Measurements from ENCODE around the gene C5orf24. TPM values are rescaled to one million over a fixed set of nuclear protein-coding genes. Genes with fewer than 3 reads are reported as not detected.
"Not testable (repeated sequence)": the region's sequence is repeated elsewhere in the genome, so short reads cannot be mapped to it uniquely, and the experiment has no call there.

Gene C5orf24
- total RNA-seq, 1 experiment from 2014 or later, result 18.2 TPM

DNA sequence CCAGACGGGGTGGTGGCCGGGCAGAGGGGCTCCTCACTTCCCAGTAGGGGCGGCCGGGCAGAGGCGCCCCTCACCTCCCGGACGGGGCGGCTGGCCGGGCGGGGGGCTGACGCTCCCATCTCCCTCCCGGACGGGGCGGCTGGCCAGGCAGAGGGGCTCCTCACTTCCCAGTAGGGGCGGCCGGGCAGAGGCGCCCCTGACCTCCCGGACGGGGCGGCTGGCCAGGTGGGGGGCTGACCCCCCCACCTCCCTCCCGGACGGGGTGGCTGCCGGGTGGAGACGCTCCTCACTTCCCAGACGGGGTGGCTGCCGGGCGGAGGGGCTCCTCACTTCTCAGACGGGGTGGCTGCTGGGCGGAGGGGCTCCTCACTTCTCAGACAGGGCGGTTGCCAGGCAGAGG, 35.9 kb downstream of the C5orf24 start:
- POLR2A ChIA-PET (ENCODE audit: unreplicated experiment); CTCF ChIA-PET; H3K4me1 ChIP-seq (ENCODE audit: insufficient read depth, low read length); DNase-seq; H3K36me3 ChIP-seq (ENCODE audit: low read depth, low read length); H3K27me3 ChIP-seq (ENCODE audit: low read length); ATAC-seq; BruUV-seq (replicated peaks); H3K4me2 ChIP-seq (ENCODE audit: low read length); H3F3A ChIP-seq (ENCODE audit: low read length, unreplicated experiment); intact Hi-C loops (cut with micrococcal nuclease); H3K9me3 ChIP-seq (ENCODE audit: low read length); H2AFZ ChIP-seq (ENCODE audit: low read length); H4K20me1 ChIP-seq (ENCODE audit: low read length); H3K79me2 ChIP-seq (ENCODE audit: low read length); H3K4me3 ChIP-seq (ENCODE audit: low read length); H3K9me2 ChIP-seq (replicated peaks; ENCODE audit: low read length); H3K27ac ChIP-seq (ENCODE audit: low read length); H3K9ac ChIP-seq (ENCODE audit: low read length): not testable (repeated sequence)

DNA sequence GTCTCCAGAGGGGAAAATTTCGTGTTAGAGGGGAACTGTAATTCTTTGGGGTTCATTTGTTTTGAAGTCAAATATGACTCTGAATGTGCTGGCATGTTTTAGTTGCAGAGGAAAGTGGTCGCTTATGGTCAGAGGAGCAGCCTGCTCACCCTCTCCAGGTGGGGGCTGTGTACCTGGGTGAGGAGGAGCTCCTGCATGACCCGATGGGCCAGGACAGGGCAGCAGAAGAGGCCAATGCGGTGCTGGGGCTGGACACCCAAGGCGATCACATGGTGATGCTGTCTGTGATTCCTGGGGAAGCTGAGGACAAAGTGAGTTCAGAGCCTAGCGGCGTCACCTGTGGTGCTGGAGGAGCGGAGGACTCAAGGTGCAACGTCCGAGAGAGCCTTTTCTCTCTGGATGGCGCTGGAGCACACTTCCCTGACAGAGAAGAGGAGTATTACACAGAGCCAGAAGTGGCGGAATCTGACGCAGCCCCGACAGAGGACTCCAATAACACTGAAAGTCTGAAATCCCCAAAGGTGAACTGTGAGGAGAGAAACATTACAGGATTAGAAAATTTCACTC, 41.9 kb downstream of the C5orf24 start:
- TF ChIP-seq, protein P1, sequence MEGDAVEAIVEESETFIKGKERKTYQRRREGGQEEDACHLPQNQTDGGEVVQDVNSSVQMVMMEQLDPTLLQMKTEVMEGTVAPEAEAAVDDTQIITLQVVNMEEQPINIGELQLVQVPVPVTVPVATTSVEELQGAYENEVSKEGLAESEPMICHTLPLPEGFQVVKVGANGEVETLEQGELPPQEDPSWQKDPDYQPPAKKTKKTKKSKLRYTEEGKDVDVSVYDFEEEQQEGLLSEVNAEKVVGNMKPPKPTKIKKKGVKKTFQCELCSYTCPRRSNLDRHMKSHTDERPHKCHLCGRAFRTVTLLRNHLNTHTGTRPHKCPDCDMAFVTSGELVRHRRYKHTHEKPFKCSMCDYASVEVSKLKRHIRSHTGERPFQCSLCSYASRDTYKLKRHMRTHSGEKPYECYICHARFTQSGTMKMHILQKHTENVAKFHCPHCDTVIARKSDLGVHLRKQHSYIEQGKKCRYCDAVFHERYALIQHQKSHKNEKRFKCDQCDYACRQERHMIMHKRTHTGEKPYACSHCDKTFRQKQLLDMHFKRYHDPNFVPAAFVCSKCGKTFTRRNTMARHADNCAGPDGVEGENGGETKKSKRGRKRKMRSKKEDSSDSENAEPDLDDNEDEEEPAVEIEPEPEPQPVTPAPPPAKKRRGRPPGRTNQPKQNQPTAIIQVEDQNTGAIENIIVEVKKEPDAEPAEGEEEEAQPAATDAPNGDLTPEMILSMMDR (conservative IDR thresholded peaks at IDR 0.05; ENCODE audit: low read depth, low read length), result no peak
- no peak for TF ChIP-seq EZH2 (IDR thresholded peaks at IDR 0.05; ENCODE audit: low read length, unreplicated experiment)
- TF ChIP-seq EZH2phosphoT487 (IDR thresholded peaks at IDR 0.05; ENCODE audit: borderline replicate concordance, low read length), result no peak
- Histone ChIP-seq H3K4me2 (ENCODE audit: low read length) (no peak overlapping the region), H3K4me3 (ENCODE audit: low read length) (no peak overlapping the region), H3K9ac (ENCODE audit: low read length) (no peak overlapping the region), H3F3A (ENCODE audit: low read length, unreplicated experiment) (no peaks in the 10 kb centered on the region), H3K9me3 (ENCODE audit: low read length) (no peaks in the 10 kb centered on the region), H3K4me1 (ENCODE audit: insufficient read depth, low read length) (no peaks in the 10 kb centered on the region), H3K36me3 (ENCODE audit: low read depth, low read length) (no peaks in the 10 kb centered on the region), H3K27ac (ENCODE audit: low read length) (no peak overlapping the region), H3K79me2 (ENCODE audit: low read length) (no peaks in the 10 kb centered on the region), H3K9me2 (replicated peaks; ENCODE audit: low read length) (no peaks in the 10 kb centered on the region), H4K20me1 (ENCODE audit: low read length) (no peaks in the 10 kb centered on the region), H2AFZ (ENCODE audit: low read length) (no peak overlapping the region), H3K27me3 (ENCODE audit: low read length) (no peaks in the 10 kb centered on the region)
- ChIA-PET POLR2A (ENCODE audit: unreplicated experiment) (no interaction called here), CTCF (no interaction called here)
- no peak for ATAC-seq
- DNase-seq, result no peak
- no TSS peak for BruUV-seq (replicated peaks)
- intact Hi-C loops (cut with micrococcal nuclease), result no loop called here

DNA sequence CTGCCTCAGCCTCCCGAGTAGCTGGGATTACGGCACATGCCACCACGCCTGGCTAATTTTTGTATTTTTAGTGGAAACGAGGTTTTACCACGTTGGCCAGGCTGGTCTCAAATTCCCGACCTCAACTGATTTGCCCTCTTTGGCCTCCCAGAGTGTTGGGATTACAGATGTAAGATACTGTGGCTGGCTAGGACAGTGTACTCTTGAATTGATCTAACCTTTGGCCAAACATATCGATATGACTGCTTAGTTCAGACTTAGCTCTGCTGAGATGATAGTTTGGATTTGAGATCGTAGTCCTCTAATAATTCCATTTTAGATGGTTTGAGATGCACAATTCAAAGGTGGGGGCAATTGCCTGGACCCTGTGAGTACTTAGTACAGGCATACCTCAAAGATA, 43.6 kb downstream of the C5orf24 start:
- Histone ChIP-seq H3K9me2 (replicated peaks; ENCODE audit: low read length) (no peaks in the 10 kb centered on the region), H3K27ac (ENCODE audit: low read length) (no peak overlapping the region), H4K20me1 (ENCODE audit: low read length) (no peaks in the 10 kb centered on the region), H3K79me2 (ENCODE audit: low read length) (no peaks in the 10 kb centered on the region), H2AFZ (ENCODE audit: low read length) (no peak overlapping the region), H3K9ac (ENCODE audit: low read length) (no peak overlapping the region), H3K36me3 (ENCODE audit: low read depth, low read length) (no peaks in the 10 kb centered on the region), H3K4me3 (ENCODE audit: low read length) (no peak overlapping the region), H3K9me3 (ENCODE audit: low read length) (no peaks in the 10 kb centered on the region), H3K27me3 (ENCODE audit: low read length) (no peaks in the 10 kb centered on the region), H3K4me1 (ENCODE audit: insufficient read depth, low read length) (no peaks in the 10 kb centered on the region), H3F3A (ENCODE audit: low read length, unreplicated experiment) (no peaks in the 10 kb centered on the region), H3K4me2 (ENCODE audit: low read length) (no peak overlapping the region)
- ATAC-seq (no peak), DNase-seq (no peak)
- intact Hi-C loops (cut with micrococcal nuclease), result no loop called here
- ChIA-PET POLR2A (ENCODE audit: unreplicated experiment) (no interaction called here), CTCF (no interaction called here)
- BruUV-seq (replicated peaks), result no TSS peak
- TF ChIP-seq EZH2 (IDR thresholded peaks at IDR 0.05; ENCODE audit: low read length, unreplicated experiment), result no peak
- TF ChIP-seq, protein P1 (conservative IDR thresholded peaks at IDR 0.05; ENCODE audit: low read depth, low read length), result no peak
- no peak for TF ChIP-seq EZH2phosphoT487 (IDR thresholded peaks at IDR 0.05; ENCODE audit: borderline replicate concordance, low read length)

Data from PC-3 (cell line).